ENCODE data around the gene UBAC2. TPM values are rescaled to one million over a fixed set of nuclear protein-coding genes. Genes with fewer than 3 reads are reported as not detected.

Gene UBAC2
- total RNA-seq, 4 donors from 2014 or later = 56.8 to 88.5 (median 77.7) TPM

GRCh38 chr13:99296398-99296797, 95.7 kb downstream of the UBAC2 start:
- Histone ChIP-seq H3K9me3 (no peaks in the 10 kb centered on the region), H3K4me1 (peaks cover 4 to 10% of the 10 kb centered on the region in 2 donors), H3K27me3 (no peaks in the 10 kb centered on the region), H3K36me3 (no peaks in the 10 kb centered on the region), H3K27ac (no peak overlapping the region), H3K4me3 (replicated peaks in 1 of 3) (no peak overlapping the region)
- DNase-seq = no peak
- WGBS, 2 donors = 86% methylated on average over 4 of the region's 4 CpGs
- intact Hi-C loops (cut with DNase I) = no loop called here
- TF ChIP-seq CTCF (IDR thresholded peaks at IDR 0.05) = no peak

- TF ChIP-seq CTCF (IDR thresholded peaks at IDR 0.05) = no peak
- TF ChIP-seq POLR2A (IDR thresholded peaks at IDR 0.05) = no peak
- H3K9me3 ChIP-seq = no peaks in the 10 kb centered on the region
- intact Hi-C loops (cut with DNase I) = no loop called here
- no peak overlapping the region for H3K27ac ChIP-seq
- peaks cover 4 to 10% of the 10 kb centered on the region in 2 donors for H3K4me1 ChIP-seq
- H3K4me3 ChIP-seq (replicated peaks in 1 of 3) = no peak overlapping the region
- DNase-seq = no peak
- no peaks in the 10 kb centered on the region for H3K36me3 ChIP-seq
- no peaks in the 10 kb centered on the region for H3K27me3 ChIP-seq
These were observed 96.7 kb downstream of the UBAC2 start for GRCh38 chr13:99297331-99297730.

GRCh38 chr13:99298056-99298455, 97.4 kb downstream of the UBAC2 start:
- H3K9me3 ChIP-seq = no peaks in the 10 kb centered on the region
- intact Hi-C loops (cut with DNase I) = no loop called here
- H3K36me3 ChIP-seq = no peaks in the 10 kb centered on the region
- DNase-seq = no peak
- no peak overlapping the region for H3K4me3 ChIP-seq (replicated peaks in 1 of 3)
- no peak overlapping the region for H3K27ac ChIP-seq
- no peaks in the 10 kb centered on the region for H3K27me3 ChIP-seq
- WGBS, 2 donors = 88 to 97% methylated on average over 2 of the region's 2 CpGs
- TF ChIP-seq CTCF (IDR thresholded peaks at IDR 0.05) (no peak), POLR2A (IDR thresholded peaks at IDR 0.05) (no peak)
- peaks cover 4 to 10% of the 10 kb centered on the region in 2 donors for H3K4me1 ChIP-seq

GRCh38 chr13:99299256-99299919, 98.7 kb downstream of the UBAC2 start:
- H3K9me3 ChIP-seq = no peaks in the 10 kb centered on the region
- no peak overlapping the region for H3K4me3 ChIP-seq (replicated peaks in 1 of 3)
- peaks cover 4 to 10% of the 10 kb centered on the region in 2 donors for H3K4me1 ChIP-seq
- no peak overlapping the region for H3K27ac ChIP-seq
- DNase-seq = no peak
- TF ChIP-seq CTCF (IDR thresholded peaks at IDR 0.05) = no peak
- TF ChIP-seq POLR2A (IDR thresholded peaks at IDR 0.05) = no peak
- intact Hi-C loops (cut with DNase I) = no loop called here
- H3K27me3 ChIP-seq = no peaks in the 10 kb centered on the region
- no peaks in the 10 kb centered on the region for H3K36me3 ChIP-seq
- 93 to 94% methylated on average over 4 of the region's 4 CpGs for WGBS, 2 donors

GRCh38 chr13:99299920-99300341, 99.3 kb downstream of the UBAC2 start:
- H3K4me1 ChIP-seq = peaks cover 4 to 10% of the 10 kb centered on the region in 2 donors
- 48 to 53% methylated on average over 4 of the region's 4 CpGs for WGBS, 2 donors
- H3K9me3 ChIP-seq = no peaks in the 10 kb centered on the region
- DNase-seq = peak in 1 of 2 donors; percentile 31
- H3K27ac ChIP-seq = no peak overlapping the region
- no peaks in the 10 kb centered on the region for H3K36me3 ChIP-seq
- TF ChIP-seq POLR2A (IDR thresholded peaks at IDR 0.05) = no peak
- no peak for TF ChIP-seq CTCF (IDR thresholded peaks at IDR 0.05)
- H3K4me3 ChIP-seq (replicated peaks in 1 of 3) = no peak overlapping the region
- no peaks in the 10 kb centered on the region for H3K27me3 ChIP-seq
- intact Hi-C loops (cut with DNase I) = no loop called here
